Measurements from ENCODE around the gene MTOR. TPM values are rescaled to one million over a fixed set of nuclear protein-coding genes. Genes with fewer than 3 reads are reported as not detected.

MTOR gene
- total and polyA plus RNA-seq, 10 of the 15 experiments (the other 5 are each of a cell fraction or from before 2014, with no cell fraction given): 6.6 to 41.8 (median 29.8) TPM

DNA sequence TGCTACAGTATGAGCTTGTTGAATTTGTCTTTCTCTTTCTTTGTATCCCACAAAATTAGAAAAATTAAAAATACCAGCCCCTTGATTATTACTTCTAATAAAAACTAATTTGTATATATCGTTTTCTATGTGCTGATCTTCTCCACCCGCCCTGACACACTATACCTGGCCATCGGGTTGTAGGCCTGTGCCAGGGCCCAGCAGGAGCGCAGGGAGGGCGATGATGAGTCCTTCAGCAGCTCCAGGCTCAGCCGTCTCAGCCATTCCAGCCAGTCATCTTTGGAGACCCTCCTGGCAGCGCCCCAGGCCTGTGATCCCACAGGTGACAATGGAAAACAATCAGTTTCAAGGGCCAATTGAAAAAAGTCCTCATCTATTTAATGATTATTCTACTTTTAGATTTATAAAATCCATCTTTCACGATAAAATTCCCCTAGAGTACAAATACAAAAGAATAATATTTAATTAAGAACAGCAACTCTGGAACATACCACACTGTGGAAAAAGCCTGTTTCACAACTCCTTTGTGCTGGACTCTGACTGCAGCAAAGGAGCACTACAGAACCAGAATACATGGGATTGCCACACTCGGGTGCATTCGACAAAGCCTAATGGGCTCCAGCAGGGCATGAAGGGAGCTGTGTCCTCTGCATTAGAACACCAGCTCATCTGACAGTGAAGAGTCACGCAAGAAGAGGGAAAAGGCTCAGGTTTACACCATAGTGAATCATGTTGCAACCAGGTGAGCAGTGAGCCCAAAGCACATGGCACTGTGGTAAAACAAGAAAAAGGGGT is 57.8 kb downstream of the MTOR start (continued):
- TF ChIP-seq TCF7 (IDR thresholded peaks at IDR 0.05; ENCODE audit: borderline replicate concordance) (no peak), RFX5 (IDR thresholded peaks at IDR 0.05; ENCODE audit: low read depth, low read length) (no peak), STAT1 (conservative IDR thresholded peaks at IDR 0.05) (no peak), NR2C2 (IDR thresholded peaks at IDR 0.05; ENCODE audit: borderline replicate concordance, control insufficient read depth, insufficient read length, low read depth) (no peak), MXI1 (IDR thresholded peaks at IDR 0.05; ENCODE audit: low read depth, low read length) (no peak)
- TF ChIP-seq, protein P1, sequence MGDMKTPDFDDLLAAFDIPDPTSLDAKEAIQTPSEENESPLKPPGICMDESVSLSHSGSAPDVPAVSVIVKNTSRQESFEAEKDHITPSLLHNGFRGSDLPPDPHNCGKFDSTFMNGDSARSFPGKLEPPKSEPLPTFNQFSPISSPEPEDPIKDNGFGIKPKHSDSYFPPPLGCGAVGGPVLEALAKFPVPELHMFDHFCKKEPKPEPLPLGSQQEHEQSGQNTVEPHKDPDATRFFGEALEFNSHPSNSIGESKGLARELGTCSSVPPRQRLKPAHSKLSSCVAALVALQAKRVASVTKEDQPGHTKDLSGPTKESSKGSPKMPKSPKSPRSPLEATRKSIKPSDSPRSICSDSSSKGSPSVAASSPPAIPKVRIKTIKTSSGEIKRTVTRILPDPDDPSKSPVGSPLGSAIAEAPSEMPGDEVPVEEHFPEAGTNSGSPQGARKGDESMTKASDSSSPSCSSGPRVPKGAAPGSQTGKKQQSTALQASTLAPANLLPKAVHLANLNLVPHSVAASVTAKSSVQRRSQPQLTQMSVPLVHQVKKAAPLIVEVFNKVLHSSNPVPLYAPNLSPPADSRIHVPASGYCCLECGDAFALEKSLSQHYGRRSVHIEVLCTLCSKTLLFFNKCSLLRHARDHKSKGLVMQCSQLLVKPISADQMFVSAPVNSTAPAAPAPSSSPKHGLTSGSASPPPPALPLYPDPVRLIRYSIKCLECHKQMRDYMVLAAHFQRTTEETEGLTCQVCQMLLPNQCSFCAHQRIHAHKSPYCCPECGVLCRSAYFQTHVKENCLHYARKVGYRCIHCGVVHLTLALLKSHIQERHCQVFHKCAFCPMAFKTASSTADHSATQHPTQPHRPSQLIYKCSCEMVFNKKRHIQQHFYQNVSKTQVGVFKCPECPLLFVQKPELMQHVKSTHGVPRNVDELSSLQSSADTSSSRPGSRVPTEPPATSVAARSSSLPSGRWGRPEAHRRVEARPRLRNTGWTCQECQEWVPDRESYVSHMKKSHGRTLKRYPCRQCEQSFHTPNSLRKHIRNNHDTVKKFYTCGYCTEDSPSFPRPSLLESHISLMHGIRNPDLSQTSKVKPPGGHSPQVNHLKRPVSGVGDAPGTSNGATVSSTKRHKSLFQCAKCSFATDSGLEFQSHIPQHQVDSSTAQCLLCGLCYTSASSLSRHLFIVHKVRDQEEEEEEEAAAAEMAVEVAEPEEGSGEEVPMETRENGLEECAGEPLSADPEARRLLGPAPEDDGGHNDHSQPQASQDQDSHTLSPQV (IDR thresholded peaks at IDR 0.05): no peak
